Lower lobe of right lung (tissue), 2 donors: ENCODE results near the gene TEX13C. TPM values are rescaled to one million over a fixed set of nuclear protein-coding genes. Genes with fewer than 3 reads are reported as not detected.

ENCODE experiments used
- ATAC-seq, 2 donors: fragments of 200-7000 bp; cut with Tn5 transposase; one replicate each; pipeline ENCODE4 v1.9.1; 2020 to 2022; ENCODE audit warnings: mild to moderate bottlenecking in 2 of 2, moderate library complexity in 2 of 2
- DNase-seq: peaks from one replicate; pipeline ENCODE4 v3.0.0-alpha.2; 2020
- H3K27ac ChIP-seq: fragments of 200-600 bp; one replicate; pipeline ENCODE4 v1.8.0; 2022
- H3K27me3 ChIP-seq: fragments of 200-600 bp; one replicate; pipeline ENCODE4 v1.8.0; 2022; ENCODE audit warnings: low read depth
- H3K36me3 ChIP-seq: fragments of 200-600 bp; one replicate; pipeline ENCODE4 v1.8.0; 2022; ENCODE audit warnings: mild to moderate bottlenecking
- H3K4me1 ChIP-seq: fragments of 200-600 bp; one replicate; pipeline ENCODE4 v1.8.0; 2022
- H3K4me3 ChIP-seq: fragments of 200-600 bp; one replicate; pipeline ENCODE4 v1.8.0; 2022; ENCODE audit warnings: mild to moderate bottlenecking
- H3K9me3 ChIP-seq: fragments of 200-600 bp; one replicate; pipeline ENCODE4 v1.8.0; 2022
- CTCF ChIP-seq: fragments of 200-600 bp; IDR thresholded peaks from one replicate; pipeline ENCODE4 v1.8.0; 2022; ENCODE audit warnings: antibody characterized with exemption, mild to moderate bottlenecking
- intact Hi-C: fragments of 100-400 bp; cut with DNase I; formaldehyde crosslinking; loops from one replicate; pipeline ENCODE4 v1.11.0; 2022
- long read RNA-seq: library from polyadenylated mRNA; unstranded; transcript quantifications from one replicate; pipeline ENCODE4 v2.0.0, GENCODE V29; 2021
- total RNA-seq: library from RNA; stranded (reverse); fragmentation: NEBNext Ultra II Directional; extraction: Animal tissue kit (Norgen Biotek cat#: 25700); gene quantifications from one replicate; pipeline ENCODE4 v1.2.1, GENCODE V29; 2021
- donor health status: DM: no; HTN: yes; CAD: no; lungs with severe emphysema.

The TEX13C gene
- total RNA-seq: not detected
- long read RNA-seq: 0 reads

DNA sequence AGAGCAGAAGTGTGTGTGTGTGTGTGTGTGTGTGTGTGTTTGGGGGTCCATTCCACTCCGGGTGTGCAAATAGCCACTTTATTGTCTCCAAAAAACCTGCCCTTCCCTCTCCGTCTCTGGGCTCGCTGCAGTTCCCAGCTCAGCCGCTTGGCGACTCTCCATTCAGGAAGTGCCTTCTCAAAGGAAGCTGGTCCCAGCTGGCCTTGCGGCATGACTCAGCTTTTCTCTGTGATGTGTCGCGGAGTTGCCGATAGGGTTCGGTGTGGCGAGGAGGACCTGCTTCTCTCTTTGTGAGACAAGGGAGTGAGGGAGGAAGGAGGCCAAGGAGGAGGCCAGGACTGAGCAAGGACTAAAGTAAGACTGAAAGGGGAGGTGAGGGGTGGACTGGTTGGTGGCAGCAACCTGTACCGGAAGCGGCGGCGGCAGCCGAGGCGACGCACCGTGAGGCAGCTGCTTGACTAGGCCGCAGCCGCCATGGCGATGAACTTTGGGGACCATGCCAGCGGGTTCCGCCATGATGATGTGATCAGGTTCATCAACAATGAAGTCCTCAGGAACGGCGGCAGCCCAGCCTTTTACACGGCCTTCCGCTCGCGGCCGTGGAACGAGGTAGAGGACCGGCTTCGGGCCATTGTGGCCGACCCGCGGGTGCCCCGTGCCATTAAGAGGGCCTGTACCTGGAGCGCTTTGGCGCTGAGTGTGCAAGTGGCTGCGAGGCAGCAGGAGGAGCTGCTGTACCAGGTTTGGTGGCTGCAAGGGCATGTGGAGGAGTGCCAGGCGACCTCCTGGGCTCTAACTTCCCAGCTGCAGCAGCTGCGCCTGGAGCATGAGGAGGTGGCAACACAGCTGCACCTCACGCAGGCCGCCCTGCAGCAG is at the start of gene TEX13C:
Gene TEX13C (plus strand): TSS at position 226 of the 876 bp plus-strand sequence. CDS start 249 bp downstream, at position 475.
- ATAC-seq (no peak), DNase-seq (no peak)
- TF ChIP-seq CTCF: no peak
- Histone ChIP-seq H3K4me3 (no peak within 1 kb of the TSS), H3K36me3 (no peaks in the 10 kb centered on the region), H3K9me3 (no peaks in the 10 kb centered on the region), H3K27me3 (no peaks in the 10 kb centered on the region), H3K27ac (no peak within 1 kb of the TSS), H3K4me1 (no peaks in the 10 kb centered on the region)
- intact Hi-C loops: no loop called here

DNA sequence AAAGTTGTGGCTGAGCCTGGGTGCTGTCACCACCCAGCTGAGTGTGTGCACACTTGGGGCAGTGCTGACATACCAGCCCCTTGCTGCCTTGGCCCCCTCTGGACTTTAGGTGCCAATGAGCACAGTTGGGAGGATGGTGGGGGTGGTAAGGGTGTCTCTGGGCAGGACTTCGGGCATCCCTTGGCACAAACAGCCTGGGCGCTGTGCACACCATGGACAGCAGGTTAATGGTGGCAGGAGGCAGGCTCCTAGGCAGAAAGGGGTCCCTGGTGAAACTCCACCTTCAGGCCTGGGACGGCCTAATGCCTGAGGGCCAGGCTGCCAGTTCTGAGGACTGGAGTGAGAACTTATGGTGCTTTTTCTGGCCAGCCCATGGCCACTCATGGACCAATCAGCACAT is 32.4 kb upstream of the TEX13C start:
- no peak for TF ChIP-seq CTCF
- H3K4me1 ChIP-seq: no peaks in the 10 kb centered on the region
- ATAC-seq: no peak

DNA sequence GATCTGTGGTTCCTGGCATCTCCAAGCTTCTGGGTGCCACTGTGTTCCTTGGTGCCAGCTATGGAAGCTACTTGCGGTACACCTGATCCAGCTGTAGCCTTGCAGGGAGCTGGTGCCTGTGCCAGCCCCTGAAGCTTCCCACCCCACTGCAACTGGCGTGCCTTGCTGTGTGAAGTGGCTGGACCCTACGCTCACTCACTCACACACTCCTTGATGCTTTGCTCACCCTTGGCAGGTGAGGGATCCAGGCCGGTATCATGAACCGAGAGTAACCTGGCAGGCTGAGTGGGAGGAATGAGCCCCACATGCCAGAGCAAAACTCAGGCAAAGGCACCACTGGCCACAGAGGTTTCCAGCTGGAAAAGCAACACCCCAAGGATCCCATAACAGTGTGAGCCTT is 31.3 kb upstream of the TEX13C start:
- intact Hi-C loops: no loop called here
- DNase-seq: no peak
- no peak overlapping the region for H3K4me3 ChIP-seq
- H3K36me3 ChIP-seq: no peaks in the 10 kb centered on the region
- no peak for ATAC-seq
- H3K9me3 ChIP-seq: no peaks in the 10 kb centered on the region
- H3K27ac ChIP-seq: no peak overlapping the region
- no peaks in the 10 kb centered on the region for H3K4me1 ChIP-seq
- no peaks in the 10 kb centered on the region for H3K27me3 ChIP-seq
- TF ChIP-seq CTCF: no peak

More for the DNA sequence above, 32.4 kb upstream of the TEX13C start:
- Histone ChIP-seq H3K36me3 (no peaks in the 10 kb centered on the region), H3K9me3 (no peaks in the 10 kb centered on the region), H3K27me3 (no peaks in the 10 kb centered on the region), H3K27ac (no peak overlapping the region), H3K4me3 (no peak overlapping the region)
- intact Hi-C loops: no loop called here
- no peak for DNase-seq

DNA sequence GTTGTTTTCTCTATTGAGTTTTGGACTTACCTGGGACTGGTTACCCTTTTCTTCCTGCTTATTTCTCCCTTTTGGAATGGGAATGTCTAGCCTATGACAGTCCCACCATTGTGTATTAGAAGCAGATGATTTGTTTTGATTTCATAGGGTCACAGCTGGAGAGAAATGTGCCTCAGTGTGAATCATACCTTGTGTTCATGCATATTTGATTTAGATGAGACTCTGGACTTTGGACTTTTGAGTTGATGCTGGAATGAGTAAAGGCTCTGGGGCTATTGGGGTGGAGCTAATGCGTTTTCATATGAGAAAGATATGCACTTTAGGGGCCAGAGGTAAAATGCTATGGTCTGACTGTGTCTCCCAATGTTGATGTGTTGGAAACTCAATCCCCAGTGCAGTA is 30.5 kb upstream of the TEX13C start:
- ATAC-seq: no peak
- Histone ChIP-seq H3K4me1 (no peaks in the 10 kb centered on the region), H3K9me3 (no peaks in the 10 kb centered on the region), H3K27ac (no peak overlapping the region), H3K4me3 (no peak overlapping the region), H3K36me3 (no peaks in the 10 kb centered on the region), H3K27me3 (no peaks in the 10 kb centered on the region)
- intact Hi-C loops: no loop called here
- DNase-seq: no peak
- no peak for TF ChIP-seq CTCF

DNA sequence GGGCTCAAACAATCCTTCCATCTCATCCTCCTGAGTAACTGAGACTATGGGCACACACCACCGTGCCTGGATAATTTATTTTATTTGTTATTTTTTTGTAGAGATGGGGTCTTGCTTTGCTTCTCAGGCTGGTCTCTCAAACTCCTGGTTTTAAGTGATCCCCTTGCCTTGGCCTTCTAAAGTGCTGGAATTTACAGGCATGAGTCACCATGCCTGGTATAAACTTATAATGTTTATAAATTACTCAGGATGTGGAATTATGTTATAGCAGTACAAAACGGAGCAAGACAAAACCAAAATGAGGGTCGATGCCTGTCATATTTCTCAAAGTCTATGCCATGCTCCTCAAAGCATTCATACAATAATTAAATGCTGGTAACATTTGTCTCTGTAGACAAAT is 29.8 kb upstream of the TEX13C start:
- Histone ChIP-seq H3K4me1 (no peaks in the 10 kb centered on the region), H3K27me3 (no peaks in the 10 kb centered on the region), H3K9me3 (no peaks in the 10 kb centered on the region), H3K36me3 (no peaks in the 10 kb centered on the region), H3K4me3 (no peak overlapping the region), H3K27ac (no peak overlapping the region)
- ATAC-seq: no peak
- no peak for DNase-seq
- intact Hi-C loops: no loop called here
- TF ChIP-seq CTCF: no peak
